NCI-H1436 (cell line): ENCODE results near the gene NFIB.

Source experiments
- DNase-seq: peaks from one replicate; lab custom pipeline; 2025; lab: John Stamatoyannopoulos, UW

NFIB gene

DNA sequence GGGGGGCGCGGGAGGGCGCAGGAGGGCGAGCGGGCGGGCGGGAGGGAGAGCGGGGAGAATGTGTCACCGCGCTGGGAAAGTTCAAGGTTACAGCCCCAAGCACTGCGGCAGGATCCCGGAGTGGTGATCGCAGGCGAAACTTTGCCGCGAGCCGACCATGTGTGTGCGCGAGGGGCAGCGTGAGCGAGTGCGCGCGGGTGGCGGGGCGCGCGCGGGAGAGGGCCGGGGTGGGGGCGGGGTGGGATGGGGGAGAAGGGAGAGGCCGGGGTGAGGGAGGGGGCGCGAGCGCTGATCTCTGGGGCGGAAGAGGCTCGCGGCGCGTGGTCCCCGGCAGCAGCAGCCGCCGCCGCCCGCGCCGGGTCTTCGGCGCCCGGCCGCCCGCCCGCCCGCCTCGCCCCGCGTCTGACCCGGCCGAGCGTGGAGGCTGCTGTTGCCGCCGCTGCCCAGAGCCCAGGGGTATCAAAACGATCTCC, at the start of gene NFIB:
Gene NFIB, minus strand, starts transcription at position 191 of the 473 bp plus-strand sequence. CDS start 630 bp downstream, outside the sequence.
- DNase-seq: peak; percentile 48

DNA sequence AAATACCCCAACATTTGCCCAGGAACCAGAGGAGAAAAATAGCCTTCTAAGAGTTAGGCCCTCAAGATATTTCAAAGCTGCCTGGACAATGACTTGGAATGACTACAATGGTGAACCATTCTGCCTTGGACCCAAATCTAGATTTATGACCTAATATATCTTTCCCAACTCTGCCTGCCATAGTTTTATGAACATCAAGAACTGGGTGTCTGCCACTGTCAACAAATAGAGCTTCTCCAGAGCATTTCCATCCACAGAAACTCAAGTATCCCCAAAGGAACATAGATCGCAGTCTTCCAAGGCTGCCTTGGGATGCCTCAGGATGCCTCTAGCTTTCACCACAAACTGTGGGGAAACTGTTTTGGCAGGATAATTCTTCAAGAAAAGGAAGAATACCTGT, 48.2 kb upstream of the NFIB start:
- DNase-seq: no peak

DNA sequence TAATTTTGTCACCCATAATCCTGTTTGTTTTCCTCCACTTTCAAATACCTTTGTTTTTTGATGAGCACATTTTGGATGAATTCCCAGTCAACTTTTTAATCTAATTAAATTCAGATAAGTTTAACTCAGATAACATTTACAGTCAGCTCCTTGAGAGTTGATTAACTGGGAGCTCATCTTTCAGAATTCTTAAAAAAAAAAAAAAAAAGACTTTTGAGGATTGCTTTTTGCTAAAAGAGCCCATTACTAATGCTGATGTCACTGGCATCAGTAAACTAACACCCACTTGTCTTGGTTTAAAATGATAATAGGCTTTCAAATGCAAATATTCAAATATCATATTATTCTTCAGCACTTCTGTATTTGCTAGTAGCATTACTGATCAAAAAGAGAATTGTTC, 47.1 kb upstream of the NFIB start:
- no peak for DNase-seq

DNA sequence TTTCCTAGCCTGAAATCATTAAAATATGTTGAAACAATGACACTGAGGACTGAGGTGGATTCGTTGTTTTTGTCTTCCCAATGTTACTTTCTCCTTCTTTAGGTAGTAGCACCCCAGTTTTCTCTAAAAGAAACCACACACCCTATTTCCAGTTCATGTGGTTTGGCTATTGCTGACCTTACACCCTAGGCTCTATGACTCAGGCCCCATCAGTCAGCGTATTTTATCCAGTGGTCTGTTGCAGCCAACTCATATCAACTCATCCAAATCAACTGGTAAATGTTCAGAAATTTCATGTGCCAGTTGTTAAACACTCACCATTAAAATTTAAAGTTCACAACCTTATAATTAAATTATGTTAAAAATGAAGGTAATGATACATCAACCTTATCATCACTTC, 44.6 kb upstream of the NFIB start:
- DNase-seq: no peak

DNA sequence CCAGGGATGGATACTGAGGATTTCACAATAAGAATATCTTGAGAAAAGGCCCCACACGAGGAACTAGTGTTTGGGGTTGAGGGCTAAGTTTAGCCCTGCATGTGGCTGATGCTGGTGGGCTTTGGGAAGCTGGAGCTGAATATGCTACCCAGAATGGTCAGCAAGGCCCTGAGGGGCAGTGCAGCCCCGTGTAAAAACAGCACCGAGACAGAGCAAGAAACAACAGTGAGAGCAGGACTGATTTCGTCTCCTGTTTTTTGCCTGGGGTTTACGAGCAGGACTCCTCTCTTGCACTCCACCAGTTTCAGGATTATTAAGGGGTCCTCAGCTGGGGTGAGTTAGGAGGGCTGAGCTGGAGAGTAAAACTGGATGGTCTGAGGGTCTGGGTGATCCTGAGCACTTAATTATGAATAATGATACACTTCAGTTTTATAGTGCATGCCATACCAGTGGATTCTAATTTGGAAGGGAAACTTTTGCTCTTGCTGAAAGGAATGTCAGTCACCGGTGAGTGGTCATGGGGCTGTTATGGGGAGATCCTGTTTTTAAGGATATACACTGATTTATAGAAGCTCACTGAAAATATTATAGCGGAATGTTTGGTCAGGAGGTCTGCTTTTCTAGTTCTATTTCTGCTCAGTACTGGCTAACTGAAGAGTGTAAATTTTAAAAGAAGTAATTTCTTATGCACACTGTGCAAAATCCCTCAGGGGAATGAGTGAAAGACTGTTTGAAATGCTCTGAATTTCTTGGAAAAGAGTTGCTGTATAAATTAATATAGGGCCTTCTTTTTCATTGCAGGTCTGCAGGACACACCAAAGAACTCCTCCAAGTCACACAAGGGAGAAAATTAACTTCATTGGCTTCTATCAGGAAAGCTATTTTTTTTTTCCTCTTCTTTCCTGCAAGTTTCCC, 42.7 kb upstream of the NFIB start:
- no peak for DNase-seq

DNA sequence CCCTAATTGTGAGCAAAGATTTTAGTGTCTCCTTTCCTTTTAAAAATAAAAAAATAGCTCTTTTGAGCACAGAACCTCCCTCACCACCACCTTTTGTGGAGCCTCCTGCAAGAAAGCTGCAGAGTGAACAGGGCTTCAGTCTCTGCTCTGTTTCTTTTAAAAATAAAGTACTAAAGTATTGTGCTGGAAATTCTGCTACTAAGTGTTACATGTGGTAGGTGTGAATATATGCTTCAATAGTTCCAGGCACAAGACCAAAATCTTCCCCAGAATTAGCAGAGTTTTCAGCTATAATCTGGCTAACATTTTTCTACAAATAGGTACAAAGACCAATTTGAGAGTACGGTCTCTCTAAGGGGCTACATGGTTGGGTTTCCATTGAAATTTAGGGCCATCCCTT, 40.3 kb upstream of the NFIB start:
- DNase-seq: no peak

DNA sequence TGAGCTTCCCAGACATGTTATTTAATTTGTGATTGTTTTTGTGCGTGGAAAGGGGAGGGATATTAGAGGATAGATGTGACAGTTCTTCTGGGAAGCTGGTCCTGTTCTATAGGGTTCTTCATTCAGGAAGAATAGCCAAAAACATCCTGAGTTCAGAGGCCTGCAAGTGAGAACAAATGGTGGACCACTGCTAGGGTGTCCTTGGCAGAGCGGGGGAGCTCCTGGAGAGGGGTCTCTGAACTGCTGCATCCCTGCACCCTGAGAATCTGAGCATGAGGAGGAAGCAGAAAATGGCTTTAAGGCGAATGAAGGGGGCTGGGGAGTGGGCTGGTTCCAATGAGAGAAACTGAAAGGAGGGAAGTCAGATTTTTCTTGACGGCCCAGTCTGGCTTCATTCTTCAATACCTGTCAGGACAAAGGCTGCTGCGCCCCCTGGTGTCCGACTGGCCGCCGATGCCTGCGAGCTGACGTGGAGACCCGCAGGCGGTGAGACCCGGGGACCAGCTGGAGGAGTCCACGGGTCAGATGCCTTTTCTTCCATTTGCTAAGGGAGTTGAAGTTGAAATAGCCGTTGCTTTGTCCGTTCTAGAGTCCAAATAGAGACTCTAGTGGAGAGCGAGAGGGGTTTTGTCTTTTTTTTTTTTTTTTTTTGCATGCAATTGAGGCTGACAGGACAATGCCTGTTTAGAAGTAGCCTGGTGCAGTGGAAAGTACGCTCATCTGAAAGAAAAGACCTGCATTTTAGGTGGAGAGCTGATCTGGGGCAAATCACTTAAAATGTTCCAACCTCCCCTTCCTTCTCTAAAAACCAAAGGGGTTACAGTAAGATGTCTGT, 39.5 kb upstream of the NFIB start:
- peak; percentile 86 for DNase-seq

DNA sequence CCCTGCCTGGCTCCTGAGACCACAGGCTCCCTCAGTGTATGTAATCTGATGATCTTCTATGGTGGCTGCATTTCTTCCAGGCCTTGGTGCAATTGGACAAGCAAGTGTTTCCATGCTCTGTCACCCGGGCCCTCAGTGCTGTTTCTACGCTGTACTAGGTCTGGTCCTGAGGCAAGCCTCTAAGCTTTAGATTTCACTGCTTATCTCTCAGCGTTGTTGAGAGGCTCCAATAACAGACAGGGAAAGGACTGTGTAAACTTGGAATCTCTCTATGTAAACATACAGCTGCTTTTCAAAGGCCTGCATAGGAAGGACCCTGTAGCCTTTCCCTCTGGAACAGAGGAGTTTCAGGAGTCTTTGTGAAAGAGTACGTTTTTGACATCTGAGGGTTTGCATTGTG, 38.6 kb upstream of the NFIB start:
- DNase-seq: no peak

DNA sequence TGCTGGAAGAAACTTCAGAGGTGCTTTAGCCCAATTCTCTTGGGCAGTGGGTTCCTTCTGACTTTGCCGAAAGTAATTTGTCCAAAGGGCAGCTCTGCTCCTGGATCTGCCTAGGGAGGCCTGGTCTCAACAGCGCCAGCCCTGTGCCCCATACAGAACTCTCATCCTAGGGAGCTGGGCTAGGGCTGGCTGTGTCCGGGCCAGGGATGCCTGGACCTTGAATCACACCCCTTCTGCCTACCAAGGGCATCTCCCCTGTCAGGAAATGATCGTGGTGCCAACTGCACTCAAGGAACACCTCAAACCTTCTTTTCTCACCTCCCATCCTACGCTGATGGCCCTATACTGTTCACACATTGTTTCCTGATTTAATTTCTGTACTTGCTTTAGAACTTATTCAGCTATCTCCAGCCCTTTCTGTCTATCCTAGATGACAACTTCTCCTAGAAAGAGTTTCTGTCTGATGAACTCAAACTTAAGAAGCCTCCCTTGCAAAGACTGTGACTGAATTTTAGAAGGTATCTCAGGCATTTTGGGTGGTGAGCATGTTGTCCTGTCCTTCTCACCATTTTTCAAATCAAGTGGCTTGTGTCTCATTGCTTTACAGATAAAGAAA, 37.4 kb upstream of the NFIB start:
- no peak for DNase-seq

DNA sequence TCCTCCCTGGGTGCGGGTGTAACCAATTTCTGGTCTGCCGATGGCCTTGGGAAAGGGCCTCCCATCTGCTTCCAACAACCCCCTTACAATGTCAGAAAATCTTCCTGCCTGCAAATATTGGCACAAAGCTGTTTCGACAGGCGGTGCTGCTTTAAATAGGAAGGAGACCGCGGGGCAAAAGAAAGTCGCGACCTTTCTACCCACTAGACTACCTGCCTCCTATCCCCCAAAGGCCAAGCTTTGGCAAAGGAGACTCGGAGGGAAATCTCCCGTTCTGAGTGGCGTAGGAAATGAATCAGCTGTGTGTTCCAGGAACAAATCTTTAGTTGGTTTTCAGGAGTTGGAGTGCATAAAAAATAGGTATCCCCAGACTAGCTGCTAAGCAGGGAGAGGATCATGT, 36.8 kb upstream of the NFIB start:
- no peak for DNase-seq

DNA sequence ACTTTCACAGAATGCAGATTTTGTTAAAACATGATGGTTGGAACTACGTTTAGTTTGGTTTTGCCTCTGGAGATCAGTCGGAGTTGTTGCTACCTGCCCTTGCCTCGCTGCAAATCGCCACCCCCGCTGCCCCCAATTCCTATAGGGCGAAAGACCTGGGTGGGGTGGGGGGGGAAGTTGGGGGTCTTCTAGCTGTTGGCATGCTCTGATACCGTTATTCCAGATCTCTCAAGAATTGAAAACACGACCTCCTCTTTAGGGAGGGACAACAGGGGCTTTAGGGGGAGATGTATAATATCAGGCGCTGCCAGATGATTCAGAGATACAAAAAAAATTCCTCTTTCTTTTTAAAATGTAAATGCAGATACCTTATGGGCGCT, 36.4 kb upstream of the NFIB start:
- DNase-seq: no peak

DNA sequence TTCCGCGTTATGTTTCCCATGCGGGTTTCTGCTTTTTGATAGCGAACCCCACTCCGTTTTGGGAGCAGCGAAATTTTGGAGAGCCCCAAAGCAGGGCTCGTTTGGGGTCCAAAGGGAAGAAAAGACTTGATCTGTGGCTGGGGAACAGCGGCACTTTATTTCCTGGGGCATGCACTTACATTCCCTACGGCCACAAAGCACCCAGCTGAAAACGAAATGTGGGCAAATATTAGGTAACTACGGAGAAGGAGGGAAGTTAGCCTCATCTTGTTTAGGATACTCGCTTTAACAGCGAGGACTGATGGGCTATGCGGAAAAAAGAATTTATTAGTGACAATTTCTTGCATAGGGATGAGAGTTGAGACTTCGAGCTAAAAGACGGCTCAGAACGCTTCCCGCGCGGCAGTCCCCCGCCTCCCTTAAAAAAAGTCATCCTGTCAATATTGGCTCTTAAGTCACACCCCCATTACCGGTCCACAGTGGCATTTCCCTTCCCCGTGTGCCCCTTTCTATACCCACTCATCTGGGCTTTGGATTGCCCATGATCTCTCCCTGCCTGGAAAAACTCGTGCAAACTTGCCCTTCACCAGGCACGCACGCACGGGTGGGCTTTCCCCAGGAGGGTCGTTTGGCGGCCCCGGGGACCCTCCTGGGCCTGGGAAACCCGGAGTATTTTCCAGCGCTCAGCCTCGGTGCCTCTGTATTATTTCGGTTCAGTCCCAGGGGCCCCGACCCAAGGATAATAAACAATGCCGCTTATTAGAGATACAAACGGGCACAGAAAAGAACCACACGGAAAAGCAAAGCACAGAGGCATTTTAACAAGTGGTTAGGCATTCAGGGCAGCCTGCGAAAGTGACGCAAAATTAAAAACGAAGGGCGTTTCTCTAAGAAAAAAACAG, 35.8 kb upstream of the NFIB start:
- DNase-seq: no peak

DNA sequence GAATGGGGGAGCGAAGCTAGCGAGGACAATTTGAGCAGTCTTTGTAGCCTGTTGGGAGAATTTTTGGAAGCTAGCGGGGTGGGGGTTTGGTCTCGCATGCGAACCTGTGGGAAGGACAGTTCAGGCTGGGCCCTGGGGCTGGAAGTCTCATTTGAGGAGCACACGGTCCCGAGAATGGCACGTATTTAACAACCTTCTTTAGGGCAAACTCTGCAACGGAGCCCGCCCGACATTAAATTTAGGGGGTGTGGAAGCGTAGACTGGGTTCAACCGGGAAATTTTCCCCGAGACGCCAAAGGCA, 35.2 kb upstream of the NFIB start:
- DNase-seq: no peak

DNA sequence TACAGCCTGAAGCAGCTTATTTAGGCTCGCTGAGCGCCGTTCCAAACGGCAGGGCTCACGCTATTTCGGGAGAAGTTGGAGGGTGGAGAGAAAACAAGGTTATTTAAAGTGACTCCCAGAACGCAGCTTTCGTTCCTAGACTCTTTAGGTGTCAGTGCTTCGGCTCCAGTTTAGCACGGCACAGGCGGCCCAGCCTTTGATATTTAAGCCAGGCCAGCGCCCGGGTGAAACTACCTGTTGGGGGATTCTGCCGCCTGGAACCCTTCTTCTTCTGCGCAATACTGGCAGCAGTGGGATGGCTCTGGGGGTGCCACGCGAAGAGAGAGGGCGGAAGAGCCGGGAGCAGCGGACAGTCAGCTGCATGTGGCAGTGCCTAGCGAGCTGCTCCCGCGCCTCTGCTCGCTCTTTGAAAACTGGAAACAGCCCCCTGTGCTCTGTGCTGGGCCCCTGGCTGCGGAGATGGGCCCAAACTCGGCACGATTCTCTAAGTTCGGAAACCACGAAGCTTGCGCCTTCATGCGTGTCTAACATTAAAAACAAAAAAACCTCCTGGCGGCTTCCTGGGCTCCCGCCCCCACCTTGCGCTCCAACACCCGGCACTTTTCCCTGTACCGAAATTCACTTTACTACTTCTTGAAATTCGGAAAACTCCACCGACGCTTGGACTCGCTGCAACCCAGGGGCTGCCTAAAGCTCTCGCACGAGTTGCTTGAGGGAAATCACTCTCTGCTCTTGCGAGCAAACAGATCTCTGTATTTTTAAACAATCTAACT, 34.6 kb upstream of the NFIB start:
- no peak for DNase-seq

DNA sequence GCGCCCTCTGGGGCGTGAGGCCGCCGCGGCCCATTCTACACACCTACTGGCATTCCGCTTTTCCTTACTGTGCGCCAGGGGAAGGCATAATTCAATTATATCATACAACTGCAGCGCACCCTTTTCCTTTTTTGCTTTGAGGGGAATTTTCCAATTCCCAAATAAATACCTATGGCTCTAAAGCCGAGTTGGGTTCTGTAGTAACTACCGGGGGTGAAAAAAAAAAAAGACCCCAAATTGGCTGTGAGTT, 34.1 kb upstream of the NFIB start:
- DNase-seq: no peak

DNA sequence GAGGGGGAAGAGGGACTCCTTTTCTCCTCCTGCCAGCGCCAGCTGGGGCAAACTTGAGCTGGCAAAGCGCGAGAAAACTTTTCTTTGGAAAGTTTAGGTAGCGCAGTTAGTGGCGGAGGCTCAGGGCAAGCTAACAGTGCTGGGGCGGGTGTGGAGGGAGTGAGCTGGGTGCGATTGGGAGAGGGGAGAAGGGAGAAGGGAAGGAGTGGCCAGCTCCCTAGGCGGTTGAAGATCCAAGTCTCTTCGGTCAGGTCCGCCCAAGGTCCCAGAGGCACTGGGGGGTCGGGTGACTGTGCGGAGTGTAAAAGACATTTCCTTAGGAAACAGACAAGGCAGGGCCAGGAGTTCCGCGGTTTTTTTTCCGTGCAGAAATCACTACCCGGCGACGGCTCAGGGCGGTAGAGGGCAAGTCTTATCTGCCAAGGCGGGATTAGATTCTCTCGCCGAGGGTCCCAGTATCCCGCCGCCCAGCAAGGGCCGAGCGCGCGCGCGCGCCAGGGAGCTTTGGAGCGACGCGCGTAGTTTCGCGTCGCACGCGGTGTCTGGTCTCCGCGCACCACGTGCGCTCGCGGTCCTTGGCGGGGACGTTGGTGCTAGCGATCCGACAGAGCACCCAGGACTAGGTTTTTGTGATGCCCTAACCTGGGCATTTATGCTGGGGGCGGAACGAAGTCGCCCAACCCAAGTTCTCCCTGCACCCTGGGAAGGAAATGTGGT, 33.6 kb upstream of the NFIB start:
- DNase-seq: no peak

DNA sequence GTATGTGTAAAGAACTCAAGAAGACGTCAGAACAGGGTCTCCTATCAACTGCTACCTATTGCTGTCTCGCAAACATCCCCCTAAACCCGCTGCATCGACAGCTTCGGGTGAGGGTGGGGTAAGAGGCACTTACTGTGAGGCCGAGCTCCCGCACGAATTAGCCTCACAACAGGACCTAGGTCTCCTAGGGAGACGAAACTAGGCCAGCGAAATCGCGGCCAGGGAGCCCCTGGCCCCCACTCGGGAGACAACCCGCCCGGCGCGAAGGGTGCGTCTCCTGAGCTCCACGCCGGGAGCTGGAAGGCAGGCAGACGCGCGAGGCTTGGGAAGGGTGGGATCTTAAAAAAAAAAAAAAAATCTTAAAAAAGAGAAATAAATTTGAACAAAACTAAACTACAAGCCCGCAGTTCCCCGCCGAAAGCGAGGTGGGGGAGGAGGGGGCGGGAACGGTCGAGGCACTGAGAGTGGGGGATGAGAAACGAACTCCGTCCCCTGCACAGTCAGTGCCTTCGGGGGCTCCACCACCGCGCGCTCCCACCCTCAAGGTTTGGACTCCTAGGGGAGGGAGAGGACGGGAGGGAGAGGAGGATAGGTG, 33.0 kb upstream of the NFIB start:
- DNase-seq: no peak

DNA sequence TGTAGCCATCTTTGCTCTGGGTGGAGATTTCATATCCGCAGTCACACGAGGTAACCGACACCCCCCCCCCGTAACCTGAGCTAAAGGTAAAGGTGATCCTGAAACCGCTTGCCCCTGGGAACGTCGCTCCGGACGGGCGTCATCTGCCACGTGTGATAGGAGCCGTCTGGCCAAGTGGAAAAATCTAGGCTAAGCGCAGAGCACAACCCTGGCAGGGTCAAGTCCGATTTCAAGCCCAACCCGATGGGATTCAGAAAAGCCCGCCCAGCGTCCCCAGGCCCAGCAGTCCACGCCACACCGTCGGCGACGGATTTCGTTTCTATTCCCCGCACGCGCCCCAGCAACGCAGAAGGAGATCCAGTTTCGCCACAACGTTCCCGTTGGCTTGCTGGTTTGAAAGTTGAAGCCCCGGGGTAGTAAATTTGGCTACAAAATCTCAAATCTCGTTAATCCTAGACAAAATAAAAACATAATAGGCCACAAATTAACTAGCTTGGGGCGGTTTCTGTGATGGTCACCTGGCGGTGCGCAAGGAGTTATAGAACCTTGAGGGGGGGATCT, 32.4 kb upstream of the NFIB start:
- no peak for DNase-seq

DNA sequence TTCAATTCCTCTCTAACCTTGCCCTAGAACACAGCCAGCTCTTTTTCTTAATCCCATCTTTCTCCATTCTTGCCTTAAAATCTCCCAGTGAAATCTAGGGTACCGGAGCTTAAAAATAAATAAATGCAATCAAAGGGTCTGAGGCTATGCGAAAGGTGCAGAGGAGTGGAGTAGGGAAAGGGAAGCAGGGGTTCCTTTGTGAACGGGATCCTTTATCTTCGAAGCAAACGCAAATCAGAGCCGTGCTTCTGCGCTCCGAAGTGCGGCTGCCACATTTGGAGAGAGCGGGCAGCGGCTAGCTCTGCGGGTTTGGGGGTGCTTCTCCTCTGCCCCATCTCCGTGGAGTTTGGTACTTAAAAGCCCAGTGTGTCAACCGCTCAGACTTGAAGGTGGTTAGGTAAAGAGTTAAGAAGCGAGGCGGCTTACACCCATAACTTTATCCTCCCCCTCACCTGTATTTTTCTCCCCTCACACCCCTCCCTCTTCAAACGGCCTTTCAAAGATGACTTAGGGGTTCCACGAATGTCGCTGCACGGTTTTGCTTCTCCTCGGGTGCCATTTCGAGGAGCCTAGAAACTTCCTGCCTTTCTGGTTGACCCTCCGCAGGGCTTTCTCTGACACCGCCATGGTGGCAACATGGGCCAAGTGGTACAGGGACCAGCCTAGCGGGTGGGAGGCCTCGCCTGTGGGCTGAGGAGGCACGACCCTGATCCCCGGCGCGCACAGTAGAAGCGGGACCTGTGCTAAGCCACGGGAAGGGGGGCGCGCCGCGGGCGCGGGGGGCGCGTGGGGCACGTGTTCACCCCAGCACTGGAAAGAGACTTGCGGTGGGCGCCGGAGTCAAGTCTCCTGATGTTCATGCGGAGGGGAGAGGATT, 31.7 kb upstream of the NFIB start:
- DNase-seq: no peak
